ENCODE results near the gene MACROH2A2.
"Not testable (repeated sequence)": the region's sequence is repeated elsewhere in the genome, so short reads cannot be mapped to it uniquely, and the experiment has no call there.

Gene MACROH2A2

DNA sequence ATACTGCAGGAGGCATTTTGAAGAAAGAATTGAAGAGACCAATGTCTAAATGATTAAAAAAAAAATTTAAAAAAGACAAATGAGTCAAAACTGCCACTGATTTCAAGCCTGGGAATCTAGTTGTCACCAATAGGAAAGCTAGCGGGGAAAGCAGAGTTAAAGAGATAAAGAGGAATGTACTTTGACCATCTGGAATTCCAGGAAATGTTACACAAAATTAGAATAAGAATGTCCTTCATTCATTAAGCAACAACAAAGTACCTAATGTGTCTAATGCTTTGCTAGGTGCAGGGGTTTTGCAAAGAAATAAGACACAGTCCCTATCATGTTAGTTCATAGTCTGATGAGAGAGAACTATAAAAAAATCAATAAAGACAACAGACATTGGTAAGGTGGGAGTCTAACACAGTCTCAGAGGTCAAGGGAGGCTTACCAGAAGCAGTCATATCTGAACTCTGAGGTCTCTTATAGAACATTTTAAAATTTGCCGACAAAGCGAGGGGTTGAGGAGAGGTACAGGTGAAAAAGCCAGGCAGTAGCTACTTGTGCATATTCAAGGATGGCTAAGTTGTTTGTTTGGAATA is 102.7 kb downstream of the MACROH2A2 start:
- TF ChIP-seq, protein P1, sequence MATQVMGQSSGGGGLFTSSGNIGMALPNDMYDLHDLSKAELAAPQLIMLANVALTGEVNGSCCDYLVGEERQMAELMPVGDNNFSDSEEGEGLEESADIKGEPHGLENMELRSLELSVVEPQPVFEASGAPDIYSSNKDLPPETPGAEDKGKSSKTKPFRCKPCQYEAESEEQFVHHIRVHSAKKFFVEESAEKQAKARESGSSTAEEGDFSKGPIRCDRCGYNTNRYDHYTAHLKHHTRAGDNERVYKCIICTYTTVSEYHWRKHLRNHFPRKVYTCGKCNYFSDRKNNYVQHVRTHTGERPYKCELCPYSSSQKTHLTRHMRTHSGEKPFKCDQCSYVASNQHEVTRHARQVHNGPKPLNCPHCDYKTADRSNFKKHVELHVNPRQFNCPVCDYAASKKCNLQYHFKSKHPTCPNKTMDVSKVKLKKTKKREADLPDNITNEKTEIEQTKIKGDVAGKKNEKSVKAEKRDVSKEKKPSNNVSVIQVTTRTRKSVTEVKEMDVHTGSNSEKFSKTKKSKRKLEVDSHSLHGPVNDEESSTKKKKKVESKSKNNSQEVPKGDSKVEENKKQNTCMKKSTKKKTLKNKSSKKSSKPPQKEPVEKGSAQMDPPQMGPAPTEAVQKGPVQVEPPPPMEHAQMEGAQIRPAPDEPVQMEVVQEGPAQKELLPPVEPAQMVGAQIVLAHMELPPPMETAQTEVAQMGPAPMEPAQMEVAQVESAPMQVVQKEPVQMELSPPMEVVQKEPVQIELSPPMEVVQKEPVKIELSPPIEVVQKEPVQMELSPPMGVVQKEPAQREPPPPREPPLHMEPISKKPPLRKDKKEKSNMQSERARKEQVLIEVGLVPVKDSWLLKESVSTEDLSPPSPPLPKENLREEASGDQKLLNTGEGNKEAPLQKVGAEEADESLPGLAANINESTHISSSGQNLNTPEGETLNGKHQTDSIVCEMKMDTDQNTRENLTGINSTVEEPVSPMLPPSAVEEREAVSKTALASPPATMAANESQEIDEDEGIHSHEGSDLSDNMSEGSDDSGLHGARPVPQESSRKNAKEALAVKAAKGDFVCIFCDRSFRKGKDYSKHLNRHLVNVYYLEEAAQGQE (IDR thresholded peaks at IDR 0.05; ENCODE audit: insufficient replicate concordance, low read depth): no peak
- Histone ChIP-seq H3K27me3 (ENCODE audit: insufficient read depth, poor library complexity, severe bottlenecking) (no peaks in the 10 kb centered on the region), H3K27ac (replicated peaks) (no peak overlapping the region), H3K4me3 (replicated peaks; ENCODE audit: insufficient read depth, low read length) (no peak overlapping the region)
- no peak for DNase-seq (ENCODE audit: low read depth in 1 of 2, low spot score in 1 of 2)

DNA sequence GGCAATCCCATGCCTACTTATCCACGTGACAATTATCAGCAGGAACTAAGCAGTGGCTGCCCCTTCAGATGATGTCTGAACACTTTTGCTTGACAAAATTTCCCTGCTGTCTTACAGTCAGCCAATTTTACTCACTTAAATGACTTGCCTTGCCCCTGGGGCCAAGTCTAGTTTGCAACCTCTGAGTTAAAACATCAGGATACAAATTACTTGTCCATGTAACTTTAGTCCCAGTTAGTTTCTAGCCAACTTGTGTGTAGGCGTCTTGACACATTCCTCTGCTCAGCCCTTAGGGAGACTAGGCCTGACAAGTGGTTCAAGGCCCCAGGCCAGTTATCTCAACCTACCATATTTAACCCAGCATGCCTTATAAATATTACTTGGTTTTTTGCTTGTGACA is 105.5 kb downstream of the MACROH2A2 start:
- no peak for DNase-seq (ENCODE audit: low read depth in 1 of 2, low spot score in 1 of 2)
- TF ChIP-seq, protein P2, sequence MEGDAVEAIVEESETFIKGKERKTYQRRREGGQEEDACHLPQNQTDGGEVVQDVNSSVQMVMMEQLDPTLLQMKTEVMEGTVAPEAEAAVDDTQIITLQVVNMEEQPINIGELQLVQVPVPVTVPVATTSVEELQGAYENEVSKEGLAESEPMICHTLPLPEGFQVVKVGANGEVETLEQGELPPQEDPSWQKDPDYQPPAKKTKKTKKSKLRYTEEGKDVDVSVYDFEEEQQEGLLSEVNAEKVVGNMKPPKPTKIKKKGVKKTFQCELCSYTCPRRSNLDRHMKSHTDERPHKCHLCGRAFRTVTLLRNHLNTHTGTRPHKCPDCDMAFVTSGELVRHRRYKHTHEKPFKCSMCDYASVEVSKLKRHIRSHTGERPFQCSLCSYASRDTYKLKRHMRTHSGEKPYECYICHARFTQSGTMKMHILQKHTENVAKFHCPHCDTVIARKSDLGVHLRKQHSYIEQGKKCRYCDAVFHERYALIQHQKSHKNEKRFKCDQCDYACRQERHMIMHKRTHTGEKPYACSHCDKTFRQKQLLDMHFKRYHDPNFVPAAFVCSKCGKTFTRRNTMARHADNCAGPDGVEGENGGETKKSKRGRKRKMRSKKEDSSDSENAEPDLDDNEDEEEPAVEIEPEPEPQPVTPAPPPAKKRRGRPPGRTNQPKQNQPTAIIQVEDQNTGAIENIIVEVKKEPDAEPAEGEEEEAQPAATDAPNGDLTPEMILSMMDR (IDR thresholded peaks at IDR 0.05; ENCODE audit: insufficient read depth, low read length): no peak
- TF ChIP-seq SPI1 (IDR thresholded peaks at IDR 0.05; ENCODE audit: borderline replicate concordance, low read depth) (no peak), GABPA (IDR thresholded peaks at IDR 0.05; ENCODE audit: low read depth) (no peak)
- H3K27me3 ChIP-seq (ENCODE audit: insufficient read depth, poor library complexity, severe bottlenecking): no peaks in the 10 kb centered on the region
- no peak overlapping the region for H3K27ac ChIP-seq (replicated peaks)
- H3K4me3 ChIP-seq (replicated peaks; ENCODE audit: insufficient read depth, low read length): no peak overlapping the region

DNA sequence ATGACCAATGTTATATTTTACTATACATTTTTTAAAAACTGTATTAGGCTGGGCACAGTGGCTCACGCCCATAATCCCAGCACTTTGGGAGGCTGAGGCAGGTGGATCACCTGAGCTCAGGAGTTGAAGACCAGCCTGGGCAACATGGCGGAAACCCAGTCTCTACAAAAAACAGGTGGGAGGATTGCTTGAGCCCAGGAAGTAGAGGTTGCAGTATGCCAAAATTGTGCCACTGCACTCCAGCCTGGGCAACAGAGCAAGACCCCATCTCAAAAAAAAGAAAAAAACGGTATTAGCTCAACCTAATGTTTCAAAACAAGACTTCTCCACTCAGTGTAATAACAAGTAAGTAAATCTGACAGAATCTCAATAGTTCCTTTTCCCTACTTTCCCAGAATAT is 106.7 kb downstream of the MACROH2A2 start:
- not testable (repeated sequence) for H3K27me3 ChIP-seq (ENCODE audit: insufficient read depth, poor library complexity, severe bottlenecking); H3K27ac ChIP-seq (replicated peaks); H3K4me3 ChIP-seq (replicated peaks; ENCODE audit: insufficient read depth, low read length); DNase-seq (ENCODE audit: low read depth in 1 of 2, low spot score in 1 of 2)

DNA sequence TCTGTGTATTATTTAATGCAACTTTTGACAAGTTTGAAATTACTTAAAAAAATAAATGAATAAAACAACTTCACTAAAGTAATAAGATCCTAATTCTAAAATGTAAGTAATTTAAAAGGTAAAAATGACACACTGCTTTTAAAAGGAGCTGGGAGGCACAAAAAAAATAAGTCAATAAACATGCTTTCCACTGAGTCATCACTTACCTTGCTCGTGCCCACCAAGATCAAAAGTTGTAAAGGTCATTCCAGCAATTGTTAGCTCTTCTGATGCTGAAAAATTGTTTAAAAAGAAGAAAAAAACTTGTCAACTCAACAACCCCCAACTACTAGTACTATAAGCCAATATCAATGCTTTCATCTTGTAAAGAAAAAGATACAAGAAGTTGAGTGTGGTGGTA is 108.2 kb downstream of the MACROH2A2 start:
- Histone ChIP-seq H3K4me3 (replicated peaks; ENCODE audit: insufficient read depth, low read length) (no peak overlapping the region), H3K27ac (replicated peaks) (no peak overlapping the region), H3K27me3 (ENCODE audit: insufficient read depth, poor library complexity, severe bottlenecking) (no peaks in the 10 kb centered on the region)
- TF ChIP-seq, protein P2 (IDR thresholded peaks at IDR 0.05; ENCODE audit: insufficient read depth, low read length): no peak
- TF ChIP-seq GABPA (IDR thresholded peaks at IDR 0.05; ENCODE audit: low read depth) (no peak), SPI1 (IDR thresholded peaks at IDR 0.05; ENCODE audit: borderline replicate concordance, low read depth) (no peak), POLR2AphosphoS5 (IDR thresholded peaks at IDR 0.05; ENCODE audit: low read depth) (no peak)
- TF ChIP-seq, protein P1 (IDR thresholded peaks at IDR 0.05; ENCODE audit: insufficient replicate concordance, low read depth): no peak
- no peak for DNase-seq (ENCODE audit: low read depth in 1 of 2, low spot score in 1 of 2)
